ENCODE measurements around the gene HS2ST1.

The HS2ST1 gene

DNA sequence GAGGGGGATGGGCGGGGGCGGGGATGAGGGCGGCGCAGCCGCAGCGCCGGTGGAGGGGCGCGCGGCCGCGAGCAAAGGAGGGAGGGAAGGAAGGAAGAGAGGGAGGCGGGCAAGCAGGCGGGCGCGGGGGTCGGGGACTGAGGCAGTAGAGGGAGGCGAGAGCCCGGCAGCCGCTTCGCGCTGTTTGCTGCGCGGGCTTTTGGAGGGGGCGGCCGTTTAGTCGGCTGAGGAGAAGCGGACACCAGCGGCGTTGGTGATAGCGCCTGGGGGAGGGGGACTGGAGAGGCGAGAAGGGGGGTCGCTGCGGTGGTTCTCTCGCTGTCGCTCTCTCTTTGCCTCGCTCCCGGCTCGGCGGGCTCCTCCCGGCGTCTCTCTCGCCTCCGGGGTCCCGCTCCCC is at the start of gene HS2ST1:
HS2ST1 (plus strand) TSS at position 35 of the 397 bp plus-strand sequence.
- no peak for TF ChIP-seq GATA3 (IDR thresholded peaks at IDR 0.05; ENCODE audit: low read depth, low read length)
- no peak for TF ChIP-seq GATA2 (IDR thresholded peaks at IDR 0.05; ENCODE audit: low read depth, low read length)

- no peak for TF ChIP-seq GATA3 (IDR thresholded peaks at IDR 0.05; ENCODE audit: low read depth, low read length)
- no peak for TF ChIP-seq GATA2 (IDR thresholded peaks at IDR 0.05; ENCODE audit: low read depth, low read length)
Measured at GRCh38 chr1:86865973-86866637, 48.3 kb upstream of the HS2ST1 start.

- TF ChIP-seq GATA3 (IDR thresholded peaks at IDR 0.05; ENCODE audit: low read depth, low read length) (no peak), GATA2 (IDR thresholded peaks at IDR 0.05; ENCODE audit: low read depth, low read length) (no peak)
Measured at GRCh38 chr1:86866665-86867064, 47.8 kb upstream of the HS2ST1 start.

GRCh38 chr1:86868477-86868876 is 46.0 kb upstream of the HS2ST1 start:
- TF ChIP-seq GATA3 (IDR thresholded peaks at IDR 0.05; ENCODE audit: low read depth, low read length) (no peak), GATA2 (IDR thresholded peaks at IDR 0.05; ENCODE audit: low read depth, low read length) (no peak)

DNA sequence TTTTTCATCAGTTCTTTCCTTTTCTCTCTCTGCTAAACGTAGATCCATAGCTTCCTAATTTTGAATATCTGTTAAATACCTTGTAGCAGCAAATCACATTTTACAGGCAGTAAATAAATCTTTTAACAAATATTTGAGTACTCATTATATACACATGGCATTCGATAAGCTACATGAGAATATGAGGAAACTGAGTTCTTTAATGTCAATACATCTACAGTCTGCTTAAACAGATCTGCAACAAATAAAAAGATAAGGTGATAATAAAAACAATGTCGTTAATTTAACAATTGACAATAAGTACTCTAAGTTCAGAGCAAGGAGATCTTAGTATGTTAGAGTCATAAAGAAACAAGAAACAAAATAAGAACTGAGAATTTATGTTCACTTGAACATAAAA is 43.4 kb upstream of the HS2ST1 start:
- TF ChIP-seq GATA2 (IDR thresholded peaks at IDR 0.05; ENCODE audit: low read depth, low read length) (no peak), GATA3 (IDR thresholded peaks at IDR 0.05; ENCODE audit: low read depth, low read length) (no peak)

- TF ChIP-seq GATA3 (IDR thresholded peaks at IDR 0.05; ENCODE audit: low read depth, low read length) (no peak), GATA2 (IDR thresholded peaks at IDR 0.05; ENCODE audit: low read depth, low read length) (no peak)
Measured at GRCh38 chr1:86872086-86872485, 42.3 kb upstream of the HS2ST1 start.

DNA sequence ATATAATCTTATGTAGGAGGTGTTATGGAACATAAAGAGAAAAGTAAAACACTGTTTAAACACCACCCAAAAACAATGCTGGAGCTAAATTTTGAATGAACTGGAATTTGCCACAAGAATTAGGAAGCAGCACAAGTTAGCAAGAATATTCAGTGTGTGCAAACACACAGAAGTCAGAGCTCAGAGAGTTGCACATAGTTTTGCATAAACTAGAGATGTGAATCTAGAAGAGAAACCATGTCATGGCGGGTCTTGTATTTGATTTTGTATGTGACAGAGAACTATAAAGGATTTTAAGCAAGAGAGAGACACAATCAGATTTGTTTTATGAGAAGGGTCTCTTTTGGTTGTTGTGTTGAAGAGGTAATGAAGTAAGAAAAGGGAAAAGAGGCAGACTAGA is 38.7 kb upstream of the HS2ST1 start:
- TF ChIP-seq GATA2 (IDR thresholded peaks at IDR 0.05; ENCODE audit: low read depth, low read length) (no peak), GATA3 (IDR thresholded peaks at IDR 0.05; ENCODE audit: low read depth, low read length) (no peak)

DNA sequence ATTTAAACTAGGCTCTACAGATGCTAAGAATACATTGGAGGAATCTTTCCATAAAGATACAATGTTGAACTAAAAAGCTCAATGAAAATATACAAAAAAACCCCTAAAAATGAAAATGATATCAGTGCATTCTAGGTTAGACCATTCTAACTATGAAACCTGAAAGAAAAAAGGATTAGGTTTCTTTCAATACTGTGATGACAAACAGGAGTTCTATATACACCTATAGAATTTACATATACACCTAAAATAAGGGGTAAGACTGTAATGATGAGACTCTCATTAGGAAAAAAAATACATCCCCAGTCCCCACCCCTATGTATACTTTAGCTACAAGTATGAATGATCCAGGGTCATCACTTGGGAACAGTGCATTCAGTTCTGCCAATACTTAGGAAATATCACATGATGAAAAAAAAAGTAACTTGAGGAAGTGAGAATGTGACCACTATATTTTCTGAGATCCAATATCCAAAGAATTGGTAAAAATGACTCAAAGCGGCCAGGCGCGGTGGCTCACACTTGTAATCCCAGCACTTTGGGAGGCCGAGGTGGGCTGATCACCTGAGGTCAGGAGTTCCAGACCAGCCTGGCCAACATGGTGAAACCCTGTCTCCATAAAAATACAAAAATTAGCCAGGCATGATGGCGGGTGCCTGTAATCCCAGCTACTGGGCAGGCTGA is 26.8 kb upstream of the HS2ST1 start:
- no peak for TF ChIP-seq GATA2 (IDR thresholded peaks at IDR 0.05; ENCODE audit: low read depth, low read length)
- TF ChIP-seq GATA3 (IDR thresholded peaks at IDR 0.05; ENCODE audit: low read depth, low read length) = no peak

GRCh38 chr1:86888327-86888726 is 26.1 kb upstream of the HS2ST1 start:
- no peak for TF ChIP-seq GATA3 (IDR thresholded peaks at IDR 0.05; ENCODE audit: low read depth, low read length)
- no peak for TF ChIP-seq GATA2 (IDR thresholded peaks at IDR 0.05; ENCODE audit: low read depth, low read length)

DNA sequence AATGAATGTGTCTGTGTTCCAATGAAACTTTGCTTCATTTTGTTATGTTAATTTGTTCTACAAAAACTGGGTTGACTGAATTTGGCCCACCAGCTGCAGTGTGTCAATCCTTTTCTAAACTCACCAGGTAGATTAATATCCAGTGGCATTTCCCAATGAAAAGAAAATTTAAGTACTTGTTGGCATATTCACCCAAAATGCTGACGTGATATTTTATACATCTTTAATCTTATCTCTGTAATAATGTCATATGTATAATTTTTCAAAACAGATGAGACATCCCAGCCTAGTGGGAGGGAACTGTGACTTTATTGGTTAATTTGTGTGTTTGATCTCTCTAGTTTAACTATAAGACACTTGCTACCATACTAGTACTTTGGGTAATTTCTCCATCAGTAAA is 8.6 kb upstream of the HS2ST1 start:
- TF ChIP-seq GATA3 (IDR thresholded peaks at IDR 0.05; ENCODE audit: low read depth, low read length) = no peak

DNA sequence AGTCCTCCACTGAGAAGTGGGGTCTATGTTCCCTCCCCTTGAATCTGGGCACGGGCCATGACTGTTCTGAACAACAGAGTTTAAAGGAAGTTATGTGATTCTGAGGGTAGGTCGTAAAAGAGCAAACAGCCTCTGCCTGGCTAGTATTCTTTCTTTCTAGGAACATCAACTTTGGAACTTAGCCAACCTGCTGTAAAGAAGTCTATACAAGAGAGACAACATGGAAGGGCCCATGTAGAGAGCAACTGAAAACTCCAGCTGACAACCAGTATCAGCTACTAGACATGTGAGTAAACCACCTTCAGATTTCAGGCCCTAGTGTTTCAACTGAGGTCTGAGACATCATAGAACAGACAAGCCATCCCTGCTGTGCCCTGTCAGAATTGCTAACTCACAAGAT is 8.0 kb upstream of the HS2ST1 start:
- TF ChIP-seq GATA2 (IDR thresholded peaks at IDR 0.05; ENCODE audit: low read depth, low read length) (no peak), GATA3 (IDR thresholded peaks at IDR 0.05; ENCODE audit: low read depth, low read length) (no peak)

DNA sequence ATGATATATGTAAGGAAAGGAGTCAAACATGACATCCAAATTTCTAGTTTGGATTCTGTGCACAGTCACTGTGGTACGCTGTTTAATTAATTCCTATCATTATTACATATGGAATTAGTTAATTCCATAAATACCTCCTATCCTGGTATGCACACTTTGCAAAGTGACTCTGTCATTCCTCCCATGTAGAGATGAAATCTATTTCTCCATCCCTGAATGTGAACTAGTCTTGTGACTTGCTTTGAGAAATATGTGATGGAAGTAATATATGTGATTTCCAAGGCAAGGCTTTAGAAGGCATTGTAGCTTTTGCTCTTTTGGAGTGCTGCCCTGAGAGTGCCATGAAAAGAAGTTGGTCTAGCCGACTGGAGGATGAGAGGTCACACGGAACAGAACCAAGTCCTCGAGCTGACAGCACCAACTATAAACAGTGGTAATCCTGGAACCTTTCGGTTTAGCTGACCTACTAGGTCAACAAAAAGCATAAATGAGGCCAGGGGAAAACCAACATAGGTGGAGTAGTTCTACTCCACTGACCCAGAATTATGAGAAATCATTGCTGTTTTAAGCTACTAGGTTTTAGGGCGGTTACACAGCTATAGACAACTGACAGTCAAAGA is 2.0 kb upstream of the HS2ST1 start:
- TF ChIP-seq GATA3 (IDR thresholded peaks at IDR 0.05; ENCODE audit: low read depth, low read length) (no peak), GATA2 (IDR thresholded peaks at IDR 0.05; ENCODE audit: low read depth, low read length) (no peak)

GRCh38 chr1:86913399-86913895 is 988 bp upstream of the HS2ST1 start:
- TF ChIP-seq GATA3 (IDR thresholded peaks at IDR 0.05; ENCODE audit: low read depth, low read length) = no peak
- TF ChIP-seq GATA2 (IDR thresholded peaks at IDR 0.05; ENCODE audit: low read depth, low read length) = no peak

DNA sequence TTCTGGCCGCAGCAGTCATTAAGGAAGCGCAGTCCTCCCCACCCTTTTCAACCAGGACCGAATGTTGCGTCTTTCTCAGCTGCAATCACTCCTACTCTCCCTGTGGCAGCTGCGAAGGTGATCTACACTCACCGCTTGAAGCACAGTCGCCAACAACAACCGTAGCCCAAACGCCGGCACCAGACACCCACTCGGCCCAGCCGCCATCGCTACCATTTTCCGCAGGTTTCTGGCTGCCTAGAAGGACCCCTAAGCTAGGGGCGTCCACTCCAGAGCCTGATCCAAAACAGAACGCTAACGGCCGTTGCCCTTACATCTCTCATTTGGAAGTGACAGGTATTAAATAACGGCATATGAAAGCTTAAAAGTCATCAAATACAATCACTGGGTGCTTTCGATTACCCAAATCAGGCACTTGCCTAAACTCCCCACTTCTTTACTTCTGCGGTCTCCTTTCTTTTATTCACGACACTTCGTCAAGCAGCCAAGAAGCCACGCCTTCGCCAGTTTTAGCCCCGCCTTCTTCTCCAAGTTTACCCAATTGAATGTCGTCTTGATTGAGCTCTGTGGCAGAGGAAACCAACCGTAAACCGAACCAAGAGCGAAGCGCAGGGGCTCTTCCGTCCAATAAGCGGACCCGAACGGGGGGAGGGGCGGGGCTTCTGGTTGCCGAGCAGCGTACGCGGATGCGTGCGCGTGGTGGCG is 387 bp upstream of the HS2ST1 start, which contains the start of gene SELENOF:
SELENOF (minus strand) TSS at position 231 of the 705 bp plus-strand sequence; CDS start at position 216, 15 bp downstream.
- TF ChIP-seq GATA2 (IDR thresholded peaks at IDR 0.05; ENCODE audit: low read depth, low read length) = no peak
- TF ChIP-seq GATA3 (IDR thresholded peaks at IDR 0.05; ENCODE audit: low read depth, low read length) = no peak
